NB4 (cell line): ENCODE results near the gene WRAP53.

Source experiments
- CTCF ChIP-seq: IDR thresholded peaks from one replicate; pipeline ENCODE4 v1.5.1; 2012; ENCODE audit warnings: low read depth, low read length
- POLR2A ChIP-seq: IDR thresholded peaks from 2 replicates; pipeline ENCODE4 v1.6.1; 2011; ENCODE audit warnings: mild to moderate bottlenecking; ENCODE audit not compliant: insufficient read length; ENCODE audit errors: extremely low read depth

GRCh38 chr17:7737601-7738000 is 49.3 kb downstream of the WRAP53 start:
- TF ChIP-seq CTCF (no peak), POLR2A (no peak)
